Endothelial cell of coronary artery (primary cell): ENCODE measurements around the gene ACBD4. TPM values are rescaled to one million over a fixed set of nuclear protein-coding genes. Genes with fewer than 3 reads are reported as not detected.

Experiments
- total RNA-seq: library from RNA; depleted of rRNA; stranded (reverse); fragments of >200 nt; gene quantifications from 2 replicates; pipeline ENCODE4 v1.2.3, GENCODE V29; 2014

Gene ACBD4
- 3.2 and 5.1 TPM in 2 replicates for total RNA-seq

GRCh38 chr17:45135192-45135977 lies at the start of gene ACBD4:
Gene ACBD4 (plus strand): TSS chr17:45135687. CDS start chr17:45136145, 458 bp downstream.

GRCh38 chr17:45132320-45132571 lies 3.2 kb upstream of the ACBD4 start, which contains the start of gene PLCD3:
Gene PLCD3 (minus strand): TSS chr17:45132515. CDS start chr17:45132410, 105 bp downstream.

GRCh38 chr17:45148183-45149036 lies 12.9 kb downstream of the ACBD4 start, which contains the start of gene HEXIM1:
Gene HEXIM1 (plus strand): TSS chr17:45148475. CDS start chr17:45149191, 716 bp downstream.

GRCh38 chr17:45161288-45162024 lies 26.0 kb downstream of the ACBD4 start, which contains the start of gene HEXIM2:
Gene HEXIM2 (plus strand): TSS chr17:45161875. CDS start chr17:45162794, 919 bp downstream.

Other genes starting within 250 kb of the ACBD4 start
- gene EFTUD2, start 236.2 kb upstream of the ACBD4 start, total RNA-seq = 176 and 188 TPM in 2 replicates
- 0.38 and 0.54 TPM in 2 replicates for gene GFAP, start 220.2 kb upstream of the ACBD4 start, total RNA-seq
- 1.7 and 3.1 TPM in 2 replicates for gene KIF18B, start 187.9 kb upstream of the ACBD4 start, total RNA-seq
- 0.09 TPM in 1 of 2 replicates, not detected in the other for gene C1QL1, start 167.4 kb upstream of the ACBD4 start, total RNA-seq
- 26.7 and 27.0 TPM in 2 replicates for gene DCAKD, start 84.1 kb upstream of the ACBD4 start, total RNA-seq
- 58.7 and 58.9 TPM in 2 replicates for gene NMT1, start 74.4 kb upstream of the ACBD4 start, total RNA-seq
- 8.5 and 15.6 TPM in 2 replicates for gene PLCD3, start 3.2 kb upstream of the ACBD4 start, total RNA-seq
- gene HEXIM1, start 12.8 kb downstream of the ACBD4 start, total RNA-seq = 8.1 and 8.2 TPM in 2 replicates
- 2.7 and 4.0 TPM in 2 replicates for gene HEXIM2, start 26.2 kb downstream of the ACBD4 start, total RNA-seq
- gene FMNL1, start 86.2 kb downstream of the ACBD4 start, total RNA-seq = 0.54 and 0.94 TPM in 2 replicates
- under 0.01 TPM in 1 of 2 replicates, not detected in the other for gene SPATA32, start 126.4 kb downstream of the ACBD4 start, total RNA-seq
- gene MAP3K14, start 181.3 kb downstream of the ACBD4 start, total RNA-seq = 1.7 and 1.8 TPM in 2 replicates